Activated CD8-positive, alpha-beta T cell treated with anti-CD3 and anti-CD28 coated beads for 36 hours (primary cell): ENCODE data around the gene KIF26B. TPM values are rescaled to one million over a fixed set of nuclear protein-coding genes. Genes with fewer than 3 reads are reported as not detected.

Experiments used
- ATAC-seq: fragments of 200-7000 bp; cut with Tn5 transposase; one replicate; pipeline ENCODE4 v1.10.0; 2021; ENCODE audit warnings: mild to moderate bottlenecking, moderate library complexity
- CTCF ChIA-PET: fragments of 350-600 bp; sonication (Branson Sonifier 250); formaldehyde crosslinking; loops from one replicate; lab custom pipeline; 2021; ENCODE audit warnings: antibody characterized with exemption; lab: Charles Lee
- POLR2A ChIA-PET: fragments of 350-600 bp; sonication (Branson Sonifier 250); formaldehyde crosslinking; loops from one replicate; lab custom pipeline; 2021; ENCODE audit warnings: antibody characterized with exemption; lab: Charles Lee
- DNase-seq: peaks from one replicate; pipeline ENCODE4 v3.0.0-alpha.2; 2020
- H3K27ac Mint-ChIP-seq: one replicate; pipeline ENCODE4 v1.8.0; 2021; ENCODE audit warnings: mild to moderate bottlenecking, mixed read lengths
- H3K27me3 Mint-ChIP-seq: one replicate; pipeline ENCODE4 v1.8.0; 2021; ENCODE audit warnings: mixed read lengths
- H3K36me3 Mint-ChIP-seq: one replicate; pipeline ENCODE4 v1.8.0; 2021; ENCODE audit warnings: low read depth, mixed read lengths
- H3K4me1 Mint-ChIP-seq: one replicate; pipeline ENCODE4 v1.8.0; 2021; ENCODE audit warnings: low read depth, mixed read lengths
- H3K4me3 Mint-ChIP-seq: one replicate; pipeline ENCODE4 v1.8.0; 2021; ENCODE audit warnings: mild to moderate bottlenecking, moderate library complexity, mixed read lengths
- H3K9me3 Mint-ChIP-seq: one replicate; pipeline ENCODE4 v1.8.0; 2021; ENCODE audit warnings: mixed read lengths
- CTCF ChIP-seq: fragments of 200-600 bp; IDR thresholded peaks from one replicate; pipeline ENCODE4 v1.8.0; 2022; ENCODE audit warnings: antibody characterized with exemption, mild to moderate bottlenecking
- intact Hi-C: fragments of 100-400 bp; cut with micrococcal nuclease; formaldehyde crosslinking; loops from one replicate; pipeline ENCODE4 v1.10.0; 2022
- total RNA-seq, 2 experiments: library from RNA; stranded (reverse); gene quantifications; one replicate each; pipeline ENCODE4 v1.2.3, GENCODE V29; 2021

Gene KIF26B
- total RNA-seq, 2 experiments from 2014 or later = 0.16 TPM

GRCh38 chr1:245583575-245584330, 429.0 kb downstream of the KIF26B start:
- ChIA-PET CTCF (no interaction called here), POLR2A (no interaction called here)
- Mint-ChIP-seq H3K27me3 (no peaks in the 10 kb centered on the region), H3K4me3 (no peak overlapping the region), H3K27ac (no peak overlapping the region), H3K9me3 (no peaks in the 10 kb centered on the region), H3K36me3 (no peaks in the 10 kb centered on the region), H3K4me1 (no peaks in the 10 kb centered on the region)
- ATAC-seq (no peak), DNase-seq (no peak)
- intact Hi-C loops = no loop called here
- no peak for TF ChIP-seq CTCF

- Mint-ChIP-seq H3K36me3 (no peaks in the 10 kb centered on the region), H3K4me1 (no peaks in the 10 kb centered on the region), H3K27ac (no peak overlapping the region), H3K9me3 (no peaks in the 10 kb centered on the region), H3K27me3 (no peaks in the 10 kb centered on the region), H3K4me3 (no peak overlapping the region)
- ATAC-seq (no peak), DNase-seq (no peak)
- no peak for TF ChIP-seq CTCF
- intact Hi-C loops = no loop called here
- ChIA-PET CTCF (no interaction called here), POLR2A (no interaction called here)
These were observed 430.6 kb downstream of the KIF26B start for GRCh38 chr1:245585252-245585959.

- Mint-ChIP-seq H3K36me3 (no peaks in the 10 kb centered on the region), H3K9me3 (no peaks in the 10 kb centered on the region), H3K27ac (no peak overlapping the region), H3K4me1 (no peaks in the 10 kb centered on the region), H3K4me3 (no peak overlapping the region), H3K27me3 (no peaks in the 10 kb centered on the region)
- POLR2A ChIA-PET = no interaction called here
- TF ChIP-seq CTCF = no peak
- DNase-seq (no peak), ATAC-seq (no peak)
- CTCF ChIA-PET = no interaction called here
- intact Hi-C loops = no loop called here
These were observed 432.8 kb downstream of the KIF26B start for GRCh38 chr1:245587435-245588115.

GRCh38 chr1:245588116-245588639, 433.4 kb downstream of the KIF26B start:
- CTCF ChIA-PET = no interaction called here
- ATAC-seq (no peak), DNase-seq (no peak)
- intact Hi-C loops = no loop called here
- H3K36me3 Mint-ChIP-seq = no peaks in the 10 kb centered on the region
- no peaks in the 10 kb centered on the region for H3K27me3 Mint-ChIP-seq
- no peak overlapping the region for H3K27ac Mint-ChIP-seq
- no peak overlapping the region for H3K4me3 Mint-ChIP-seq
- no peaks in the 10 kb centered on the region for H3K9me3 Mint-ChIP-seq
- TF ChIP-seq CTCF = no peak
- no peaks in the 10 kb centered on the region for H3K4me1 Mint-ChIP-seq
- POLR2A ChIA-PET = no interaction called here
